ENCODE measurements around the gene TBC1D22A.

GRCh38 chr22:47195484-47196165, 433.2 kb downstream of the TBC1D22A start:
- TF ChIP-seq CTCF (IDR thresholded peaks at IDR 0.05), result no peak
- TF ChIP-seq POLR2A (IDR thresholded peaks at IDR 0.05), result no peak
